Neural cell (in vitro differentiated cells): Measurements from ENCODE around the gene PRXL2B.

Source experiments
- CTCF ChIP-seq: fragments of 450-650 bp; IDR thresholded peaks from 2 replicates; pipeline ENCODE4 v1.5.1; 2014; ENCODE audit warnings: antibody characterized with exemption, mild to moderate bottlenecking, moderate library complexity; ENCODE audit not compliant: poor library complexity, severe bottlenecking
- EZH2 ChIP-seq: fragments of 200-600, 300-800 bp; shearing (Covaris generic), sonication (generic); IDR thresholded peaks from 2 replicates; pipeline ENCODE4 v1.6.1; 2014; ENCODE audit warnings: antibody characterized with exemption, low read length, borderline replicate concordance, mild to moderate bottlenecking; ENCODE audit not compliant: insufficient read depth, poor library complexity, severe bottlenecking
- MXI1 ChIP-seq: fragments of 450-650 bp; conservative IDR thresholded peaks from 2 replicates; pipeline ENCODE4 v1.6.1; 2014; ENCODE audit warnings: antibody characterized with exemption, mild to moderate bottlenecking; ENCODE audit not compliant: poor library complexity, severe bottlenecking
- POLR2AphosphoS5 ChIP-seq: IDR thresholded peaks from 2 replicates; pipeline ENCODE4 v1.6.1; 2012
- RAD21 ChIP-seq: fragments of 450-650 bp; conservative IDR thresholded peaks from 2 replicates; pipeline ENCODE4 v1.6.1; 2014; ENCODE audit warnings: antibody characterized with exemption, mild to moderate bottlenecking, moderate library complexity
- SMC3 ChIP-seq: fragments of 450-650 bp; conservative IDR thresholded peaks from 2 replicates; pipeline ENCODE4 v1.6.1; 2014; ENCODE audit warnings: antibody characterized with exemption, mild to moderate bottlenecking, moderate library complexity; ENCODE audit not compliant: poor library complexity
- TAF1 ChIP-seq: IDR thresholded peaks from 2 replicates; pipeline ENCODE4 v1.6.1; 2012; ENCODE audit warnings: low read depth

- no peak for TF ChIP-seq CTCF
- no peak for TF ChIP-seq POLR2AphosphoS5
- no peak for TF ChIP-seq SMC3
- no peak for TF ChIP-seq TAF1
- no peak for TF ChIP-seq MXI1
- no peak for TF ChIP-seq EZH2
- no peak for TF ChIP-seq RAD21
Measured at GRCh38 chr1:2629627-2630497, 43.3 kb downstream of the PRXL2B start.
